RPMI8226 (cell line): ENCODE measurements around the gene NRP1.
A peak's percentile ranks its signal among the peaks of the same experiment; 100 is the strongest.

Experiments
- DNase-seq: peaks from one replicate; pipeline ENCODE4 v3.0.0-alpha.2; 2015

NRP1 gene

GRCh38 chr10:33256458-33256857, 78.0 kb downstream of the NRP1 start:
- no peak for DNase-seq

GRCh38 chr10:33254556-33255160, 79.8 kb downstream of the NRP1 start:
- DNase-seq: no peak

- no peak for DNase-seq
Measured at GRCh38 chr10:33253411-33253810, 81.1 kb downstream of the NRP1 start.

- no peak for DNase-seq
Measured at GRCh38 chr10:33252794-33253203, 81.7 kb downstream of the NRP1 start.

- peak; percentile 24 for DNase-seq
Measured at GRCh38 chr10:33252324-33252723, 82.1 kb downstream of the NRP1 start.

GRCh38 chr10:33249659-33250345, 84.7 kb downstream of the NRP1 start:
- no peak for DNase-seq

- peak; percentile 22 for DNase-seq
Measured at GRCh38 chr10:33249137-33249536, 85.3 kb downstream of the NRP1 start.

- peak; percentile 35 for DNase-seq
Measured at GRCh38 chr10:33248638-33249037, 85.8 kb downstream of the NRP1 start.

GRCh38 chr10:33247221-33247922, 87.1 kb downstream of the NRP1 start:
- DNase-seq: no peak

- DNase-seq: no peak
Measured at GRCh38 chr10:33245343-33245742, 89.1 kb downstream of the NRP1 start.

- DNase-seq: no peak
Measured at GRCh38 chr10:33244354-33244967, 90.0 kb downstream of the NRP1 start.

- DNase-seq: no peak
Measured at GRCh38 chr10:33243703-33244102, 90.8 kb downstream of the NRP1 start.

GRCh38 chr10:33242931-33243330, 91.5 kb downstream of the NRP1 start:
- DNase-seq: no peak

- no peak for DNase-seq
Measured at GRCh38 chr10:33241351-33241750, 93.1 kb downstream of the NRP1 start.

- no peak for DNase-seq
Measured at GRCh38 chr10:33240931-33241330, 93.5 kb downstream of the NRP1 start.

GRCh38 chr10:33240258-33240657, 94.2 kb downstream of the NRP1 start:
- DNase-seq: no peak

- no peak for DNase-seq
Measured at GRCh38 chr10:33239257-33239656, 95.2 kb downstream of the NRP1 start.

GRCh38 chr10:33238643-33239042, 95.8 kb downstream of the NRP1 start:
- DNase-seq: no peak

- DNase-seq: no peak
Measured at GRCh38 chr10:33237736-33238624, 96.5 kb downstream of the NRP1 start.

GRCh38 chr10:33236916-33237315, 97.6 kb downstream of the NRP1 start:
- DNase-seq: no peak

GRCh38 chr10:33235951-33236350, 98.5 kb downstream of the NRP1 start:
- no peak for DNase-seq

GRCh38 chr10:33235251-33235884, 99.1 kb downstream of the NRP1 start:
- DNase-seq: no peak
